HG03571 (cell line): ENCODE data around the gene TNFRSF4.

Experiments used
- ATAC-seq: cut with Tn5 transposase; IDR thresholded peaks from one replicate; pipeline ENCODE4 v1.9.1; 2021; ENCODE audit not compliant: unreplicated experiment

Gene TNFRSF4

GRCh38 chr1:1234180-1234808 is 20.3 kb upstream of the TNFRSF4 start:
- no peak for ATAC-seq

- ATAC-seq, result no peak
Observed at GRCh38 chr1:1233567-1233892, 19.6 kb upstream of the TNFRSF4 start.

GRCh38 chr1:1232796-1233566 is 19.0 kb upstream of the TNFRSF4 start:
- no peak for ATAC-seq

- no peak for ATAC-seq
Observed at GRCh38 chr1:1232208-1232795, 18.3 kb upstream of the TNFRSF4 start, which contains the start of gene B3GALT6. TSS of gene B3GALT6 (plus strand) at chr1:1232237. CDS start at chr1:1232279, 42 bp downstream.

- peak; percentile 83 for ATAC-seq
Observed at GRCh38 chr1:1231400-1232207, 17.7 kb upstream of the TNFRSF4 start, which contains the start of gene SDF4. TSS of gene SDF4 (minus strand) at chr1:1232001. CDS start at chr1:1228772, 3,229 bp downstream.

GRCh38 chr1:1230656-1231399 is 16.9 kb upstream of the TNFRSF4 start:
- no peak for ATAC-seq

GRCh38 chr1:1229770-1230169 is 15.8 kb upstream of the TNFRSF4 start:
- no peak for ATAC-seq

- no peak for ATAC-seq
Observed at GRCh38 chr1:1228596-1229321, 14.8 kb upstream of the TNFRSF4 start.

- no peak for ATAC-seq
Observed at GRCh38 chr1:1228187-1228586, 14.2 kb upstream of the TNFRSF4 start.

- ATAC-seq, result no peak
Observed at GRCh38 chr1:1227386-1227785, 13.4 kb upstream of the TNFRSF4 start.

GRCh38 chr1:1226566-1227362 is 12.8 kb upstream of the TNFRSF4 start:
- ATAC-seq, result no peak

- ATAC-seq, result no peak
Observed at GRCh38 chr1:1225913-1226312, 12.0 kb upstream of the TNFRSF4 start.

GRCh38 chr1:1225238-1225845 is 11.4 kb upstream of the TNFRSF4 start:
- no peak for ATAC-seq

GRCh38 chr1:1223891-1224290 is 9.9 kb upstream of the TNFRSF4 start:
- ATAC-seq, result no peak

- ATAC-seq, result no peak
Observed at GRCh38 chr1:1223321-1223720, 9.4 kb upstream of the TNFRSF4 start.

- no peak for ATAC-seq
Observed at GRCh38 chr1:1222575-1223225, 8.7 kb upstream of the TNFRSF4 start.

GRCh38 chr1:1221887-1222574 is 8.1 kb upstream of the TNFRSF4 start:
- no peak for ATAC-seq

- no peak for ATAC-seq
Observed at GRCh38 chr1:1220197-1220596, 6.2 kb upstream of the TNFRSF4 start.
